HCEC 1CT (cell line): ENCODE results near the gene COL6A2.
"Not testable (repeated sequence)": the region's sequence is repeated elsewhere in the genome, so short reads cannot be mapped to it uniquely, and the experiment has no call there.

ENCODE experiments used
- DNase-seq: peaks from one replicate; pipeline ENCODE4 v3.0.0-alpha.2; 2017

The COL6A2 gene

DNA sequence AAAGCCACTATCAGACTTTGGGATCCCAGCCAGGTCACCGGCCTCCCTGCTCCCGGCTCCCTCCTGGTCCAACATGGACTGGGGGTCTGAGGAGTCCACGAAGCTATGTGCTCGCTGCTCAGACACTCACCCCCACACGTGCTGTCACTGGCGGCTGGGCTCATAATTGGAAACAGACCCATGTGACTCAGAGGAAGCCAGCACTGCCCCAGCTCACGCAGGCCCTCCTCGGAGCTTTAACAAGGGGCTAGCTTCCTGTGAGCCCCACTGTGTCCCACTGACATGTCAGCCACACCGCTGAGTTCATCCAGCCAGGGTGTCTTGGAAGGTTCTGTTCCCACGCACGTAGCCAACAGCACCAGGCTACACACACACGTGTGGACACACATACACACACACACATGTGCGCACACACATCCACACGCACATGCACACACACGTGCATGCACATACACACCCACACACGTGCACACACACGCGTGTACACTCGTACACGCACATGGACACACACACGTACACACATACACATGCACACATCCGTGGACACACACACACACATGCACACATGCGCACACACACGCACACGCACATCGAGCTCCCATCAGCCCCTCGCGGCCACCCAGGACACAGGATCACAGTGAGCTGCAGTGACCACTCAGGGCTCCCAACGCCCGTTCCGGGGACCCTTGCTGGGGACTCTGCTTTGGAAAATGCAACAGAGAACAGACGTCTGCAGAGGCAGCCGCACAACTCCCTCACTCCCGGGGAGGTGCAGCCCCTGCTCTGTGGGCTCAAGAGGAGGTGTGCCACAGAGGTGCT, 18.4 kb upstream of the COL6A2 start:
- DNase-seq = peak; percentile 77

DNA sequence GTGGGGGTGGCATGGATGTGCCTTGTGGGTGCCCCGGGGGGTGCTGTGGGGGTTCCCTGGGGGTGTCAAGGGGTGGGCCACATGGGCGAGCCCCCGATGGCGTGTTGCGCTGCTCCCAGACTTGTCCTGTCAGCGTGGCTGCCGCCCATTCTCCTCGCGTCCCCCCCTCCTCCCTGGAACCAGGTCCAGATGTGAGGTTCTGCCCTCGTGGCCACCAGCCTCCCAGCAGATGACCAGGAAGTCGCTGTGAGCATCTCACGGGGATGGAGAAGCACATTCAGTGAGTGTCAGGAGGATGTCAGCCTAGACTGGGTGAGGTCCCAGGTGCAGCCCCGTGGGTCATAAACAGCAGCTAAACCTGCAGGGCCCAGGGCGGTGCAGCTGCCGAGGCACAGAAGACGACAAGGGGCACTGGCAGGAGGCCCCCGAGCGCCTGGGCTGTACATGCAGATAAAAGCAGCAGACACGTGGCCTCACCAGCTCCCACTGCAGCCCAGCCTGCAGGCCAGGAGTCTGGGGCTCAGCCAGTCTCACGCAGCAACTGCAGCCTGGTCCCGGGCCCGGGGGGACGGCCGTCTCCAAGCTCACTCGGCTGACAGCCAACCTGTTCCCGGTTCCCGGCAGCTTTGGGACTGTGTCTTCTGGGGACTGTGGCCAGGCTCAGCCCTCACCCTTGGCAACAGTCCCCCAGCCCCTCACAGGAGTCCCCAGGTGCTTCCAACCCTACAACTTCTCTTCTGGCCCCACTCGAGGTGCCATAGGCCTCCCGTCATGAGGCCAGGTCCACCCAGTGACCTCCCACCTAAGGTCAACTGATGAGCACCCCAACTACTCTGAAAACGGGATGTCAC, 17.5 kb upstream of the COL6A2 start:
- DNase-seq = no peak

- no peak for DNase-seq
These were observed 16.7 kb upstream of the COL6A2 start for GRCh38 chr21:46081022-46081861.

- no peak for DNase-seq
These were observed 15.8 kb upstream of the COL6A2 start for GRCh38 chr21:46081862-46082712.

DNA sequence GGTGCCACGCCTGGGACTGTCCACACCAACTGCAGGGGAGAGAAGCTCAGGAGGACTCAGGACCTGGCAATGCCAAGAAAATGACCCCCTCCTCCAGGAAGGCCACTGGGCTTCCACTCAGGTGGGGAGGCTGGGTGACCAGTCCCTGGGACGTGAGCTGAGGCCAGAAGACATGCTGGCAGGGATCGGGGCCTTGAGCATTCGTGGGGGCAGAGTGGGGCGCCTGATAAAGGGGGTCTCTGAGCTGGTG, 15.3 kb upstream of the COL6A2 start:
- DNase-seq = no peak

GRCh38 chr21:46082963-46083790, 14.7 kb upstream of the COL6A2 start:
- no peak for DNase-seq

GRCh38 chr21:46083791-46084561, 13.9 kb upstream of the COL6A2 start:
- DNase-seq = no peak

- DNase-seq = no peak
These were observed 13.2 kb upstream of the COL6A2 start for GRCh38 chr21:46084709-46085108.

DNA sequence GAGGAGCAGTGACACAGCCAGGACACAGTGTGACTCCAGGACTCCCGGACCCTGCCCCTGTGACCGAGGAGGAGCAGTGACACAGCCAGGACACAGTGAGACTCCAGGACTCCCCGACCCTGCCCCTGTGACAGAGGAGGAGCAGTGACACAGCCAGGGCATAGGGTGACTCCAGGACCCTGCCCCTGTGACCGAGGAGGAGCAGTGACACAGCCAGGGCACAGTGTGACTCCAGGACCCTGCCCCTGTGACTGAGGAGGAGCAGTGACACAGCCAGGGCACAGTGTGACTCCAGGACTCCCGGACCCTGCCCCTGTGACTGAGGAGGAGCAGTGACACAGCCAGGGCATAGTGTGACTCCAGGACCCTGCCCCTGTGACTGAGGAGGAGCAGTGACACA, 12.7 kb upstream of the COL6A2 start:
- DNase-seq = not testable (repeated sequence)

DNA sequence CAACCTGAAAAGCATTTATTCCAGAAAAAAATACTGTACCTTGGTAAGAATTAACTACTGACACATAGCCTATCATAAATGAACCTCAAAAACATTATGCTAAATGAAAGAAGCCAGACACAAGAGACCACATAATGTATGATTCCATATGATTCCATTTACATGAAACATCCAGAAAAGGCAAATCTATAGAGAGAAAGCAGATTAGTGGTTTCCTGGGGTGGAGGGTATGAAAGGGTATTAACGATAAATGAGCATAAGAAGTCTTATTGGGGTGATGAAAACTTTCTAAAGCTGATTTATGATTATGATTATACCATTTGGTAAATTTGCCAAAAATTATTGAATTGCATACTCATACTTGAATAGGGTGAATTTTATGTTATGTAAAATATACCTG, 10.3 kb upstream of the COL6A2 start:
- no peak for DNase-seq

DNA sequence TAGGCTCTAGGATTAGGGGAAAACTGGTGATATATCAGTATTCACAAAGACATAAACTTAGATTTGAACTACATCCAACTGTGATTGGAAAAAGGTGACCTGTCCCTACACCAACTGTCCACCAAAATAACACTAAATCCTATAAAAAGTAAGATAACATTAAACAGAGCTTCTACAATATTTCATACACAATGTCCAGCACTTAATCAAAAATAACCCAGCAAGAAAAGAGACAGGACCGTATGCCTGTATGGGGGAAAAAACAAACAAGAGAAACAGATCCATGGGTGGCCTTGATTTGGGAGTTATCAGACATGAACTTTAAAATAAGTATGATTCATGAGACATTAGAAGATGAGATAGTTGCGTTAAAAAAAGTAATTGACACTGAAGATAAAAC, 9.7 kb upstream of the COL6A2 start:
- no peak for DNase-seq

- DNase-seq = no peak
These were observed 8.6 kb upstream of the COL6A2 start for GRCh38 chr21:46089285-46089684.

DNA sequence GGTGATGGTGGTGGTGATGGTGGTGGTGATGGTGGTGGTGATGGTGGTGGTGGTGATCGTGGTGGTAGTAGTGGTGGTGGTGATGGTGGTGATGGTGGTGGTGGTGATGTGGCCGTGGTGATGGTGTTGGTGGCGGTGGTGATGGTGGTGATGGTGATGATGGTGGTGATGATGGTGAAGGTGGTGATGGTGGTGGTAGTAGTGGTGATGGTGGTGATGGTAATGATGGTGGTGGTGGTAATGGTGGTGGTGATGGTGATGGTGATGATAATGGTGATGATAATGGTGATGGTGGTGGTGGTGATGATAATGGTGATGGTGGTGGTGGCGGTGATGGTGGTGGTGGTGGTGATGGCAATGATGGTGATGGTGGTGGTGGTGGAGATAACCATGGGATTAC, 6.8 kb upstream of the COL6A2 start:
- no peak for DNase-seq

DNA sequence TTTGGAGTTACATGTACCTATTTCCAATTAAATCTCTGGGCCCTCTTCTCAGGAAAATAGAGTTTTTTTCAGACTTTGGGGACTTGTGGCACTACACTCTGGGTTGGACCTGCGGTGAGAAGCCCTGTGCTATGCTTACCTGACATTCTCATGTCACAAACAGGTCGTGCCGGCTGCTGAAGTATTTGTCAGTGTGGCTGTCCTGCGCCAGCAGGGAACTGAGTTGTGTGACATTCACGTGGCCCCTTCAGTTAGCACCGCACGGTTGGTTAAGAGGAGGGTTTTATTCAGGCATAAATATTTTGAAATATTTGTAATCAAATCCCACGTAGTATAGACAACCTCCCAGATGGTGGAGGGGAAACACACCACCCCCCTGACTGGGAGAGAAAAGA, 6.3 kb upstream of the COL6A2 start:
- DNase-seq = no peak

DNA sequence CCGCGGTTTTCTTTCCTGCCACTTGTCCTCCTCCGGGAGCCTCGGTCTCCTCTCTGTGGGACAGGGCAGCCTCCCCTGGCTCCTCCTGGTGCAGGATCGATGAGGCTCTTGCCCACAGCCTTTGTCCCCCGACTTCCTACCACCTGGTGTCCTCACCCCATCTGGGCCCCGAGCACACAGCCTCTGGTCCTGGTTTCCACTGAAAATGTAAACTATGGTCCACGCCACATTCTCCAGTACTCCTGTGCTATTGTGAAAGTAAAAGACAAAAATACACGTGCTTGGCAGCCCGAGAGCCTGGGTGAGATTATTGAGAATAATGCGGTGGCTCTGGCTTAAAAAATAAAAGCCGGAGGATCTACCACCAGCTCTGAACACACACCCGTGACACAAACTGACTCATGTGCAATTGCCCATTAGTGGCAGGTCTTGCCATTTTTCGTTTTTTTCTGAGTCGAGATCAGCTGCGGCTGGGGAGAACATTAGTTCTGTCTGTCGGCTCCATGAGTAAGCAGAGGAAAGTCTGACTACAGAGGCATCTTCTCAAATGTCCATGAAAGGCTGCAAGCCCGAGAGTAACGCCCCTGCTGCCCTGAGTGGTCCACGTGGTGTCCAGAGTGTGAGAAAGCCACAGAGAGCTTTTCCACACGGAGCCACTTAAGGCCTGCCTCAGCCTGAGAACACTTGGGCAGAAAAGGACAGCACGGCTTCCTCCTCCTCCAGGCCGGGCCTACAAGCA, 5.7 kb upstream of the COL6A2 start:
- DNase-seq = peak; percentile 97

DNA sequence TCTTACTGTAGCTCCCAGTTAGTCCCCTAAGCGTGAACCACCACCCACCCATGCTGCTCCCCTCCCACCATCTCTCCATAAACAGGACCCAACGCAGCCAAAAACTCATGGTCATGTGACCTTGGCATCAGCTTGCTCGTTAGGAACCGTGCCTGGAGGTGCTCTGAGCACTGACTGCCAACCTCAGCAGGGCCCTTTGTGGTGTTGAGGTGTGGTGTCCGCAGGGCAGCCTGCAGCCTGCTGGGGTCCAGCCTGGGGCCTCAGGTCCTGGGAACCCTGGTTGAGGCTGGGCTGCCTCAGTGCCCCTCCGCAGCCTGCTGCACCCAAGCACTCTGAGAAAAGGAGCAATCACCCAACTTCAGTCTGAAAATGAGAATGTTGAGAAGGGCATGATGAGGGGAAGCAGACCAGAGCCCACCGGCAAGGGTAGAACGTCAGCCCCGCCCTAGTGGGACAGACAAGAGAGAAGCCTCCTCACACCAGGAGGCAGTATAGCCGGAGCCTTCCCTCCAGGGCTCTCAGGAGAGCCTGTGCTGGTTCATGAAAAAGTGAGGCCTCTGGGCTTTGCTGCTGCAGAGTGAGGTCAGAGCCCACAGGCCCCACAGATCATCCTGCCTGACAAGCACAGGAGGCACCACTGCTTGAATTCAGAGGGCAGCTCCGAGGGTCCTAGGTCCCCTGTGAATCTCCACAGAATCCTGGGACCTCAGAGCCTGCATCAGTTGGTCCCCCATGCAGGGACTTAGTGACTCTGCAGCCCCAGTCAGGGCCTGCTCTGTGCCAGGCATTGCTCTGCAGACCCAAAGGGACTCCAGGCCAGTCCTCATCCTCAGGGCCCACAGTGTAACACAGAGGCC, 4.9 kb upstream of the COL6A2 start:
- DNase-seq = peak; percentile 27

- DNase-seq = no peak
These were observed 4.1 kb upstream of the COL6A2 start for GRCh38 chr21:46093668-46094400.

- DNase-seq = no peak
These were observed 3.4 kb upstream of the COL6A2 start for GRCh38 chr21:46094401-46095082.
